ENCODE data around the gene IPO5.

GRCh38 chr13:97913206-97913605 is 40.3 kb upstream of the IPO5 start:
- TF ChIP-seq POLR2A (IDR thresholded peaks at IDR 0.05) (no peak), CTCF (IDR thresholded peaks at IDR 0.05) (no peak)

Measured in adrenal gland (tissue), 5 donors.